Colonic mucosa (tissue), 4 donors: ENCODE data around the gene PKHD1. TPM values are rescaled to one million over a fixed set of nuclear protein-coding genes. Genes with fewer than 3 reads are reported as not detected.

ENCODE experiments used
- DNase-seq: peaks from one replicate; pipeline ENCODE4 v3.0.0-alpha.2; 2020
- H3K27ac ChIP-seq: fragments of 200-600 bp; one replicate; pipeline ENCODE4 v1.8.0; 2021
- H3K27me3 ChIP-seq: fragments of 200-600 bp; one replicate; pipeline ENCODE4 v1.8.0; 2021
- H3K36me3 ChIP-seq: fragments of 200-600 bp; one replicate; pipeline ENCODE4 v1.8.0; 2021
- H3K4me1 ChIP-seq: fragments of 200-600 bp; one replicate; pipeline ENCODE4 v1.8.0; 2021; ENCODE audit warnings: mild to moderate bottlenecking
- H3K4me3 ChIP-seq: fragments of 200-600 bp; one replicate; pipeline ENCODE4 v1.8.0; 2021
- H3K9ac ChIP-seq, 2 donors: one replicate each; pipeline ENCODE4 v1.7.0; 2013; ENCODE audit warnings: control low read depth in 2 of 2, low read depth in 2 of 2, low read length in 2 of 2
- H3K9me3 ChIP-seq: fragments of 200-600 bp; one replicate; pipeline ENCODE4 v1.8.0; 2021
- CTCF ChIP-seq: fragments of 200-600 bp; IDR thresholded peaks from one replicate; pipeline ENCODE4 v1.8.0; 2022; ENCODE audit warnings: antibody characterized with exemption, mild to moderate bottlenecking
- intact Hi-C: fragments of 100-400 bp; cut with DNase I; formaldehyde crosslinking; loops from one replicate; pipeline ENCODE4 v1.14.1; 2022
- total RNA-seq, 2 donors: library from RNA; stranded (reverse); fragmentation: NEBNext Ultra II Directional in 1 of 2; extraction: Animal tissue kit (Norgen Biotek cat#: 25700) in 1 of 2; gene quantifications; one replicate each; pipeline ENCODE4 v1.2.1, GENCODE V29; 2021
- donor health status: healthy.
- donor health status: DM: no; HTN: no; CAD: no.
- donor health status: DM: no; HTN: no; CAD: no.

PKHD1 gene
- total RNA-seq, 2 donors from 2014 or later: 0.08 to 0.10 TPM

- Histone ChIP-seq H3K9me3 (no peaks in the 10 kb centered on the region), H3K27me3 (no peaks in the 10 kb centered on the region), H3K4me3 (no peak overlapping the region), H3K27ac (no peak overlapping the region), H3K4me1 (no peaks in the 10 kb centered on the region), H3K36me3 (no peaks in the 10 kb centered on the region), H3K9ac (no peak overlapping the region)
- intact Hi-C loops: no loop called here
- DNase-seq: peak; percentile 64
- TF ChIP-seq CTCF: no peak
Measured at GRCh38 chr6:52115891-52116604, 28.6 kb upstream of the PKHD1 start.

GRCh38 chr6:52115145-52115741, 27.8 kb upstream of the PKHD1 start:
- no peaks in the 10 kb centered on the region for H3K36me3 ChIP-seq
- no peaks in the 10 kb centered on the region for H3K9me3 ChIP-seq
- H3K27ac ChIP-seq: no peak overlapping the region
- intact Hi-C loops: no loop called here
- H3K27me3 ChIP-seq: no peaks in the 10 kb centered on the region
- DNase-seq: no peak
- H3K9ac ChIP-seq: no peak overlapping the region
- TF ChIP-seq CTCF: no peak
- no peaks in the 10 kb centered on the region for H3K4me1 ChIP-seq
- no peak overlapping the region for H3K4me3 ChIP-seq

- Histone ChIP-seq H3K4me1 (no peaks in the 10 kb centered on the region), H3K9ac (no peak overlapping the region), H3K9me3 (no peaks in the 10 kb centered on the region), H3K36me3 (no peaks in the 10 kb centered on the region), H3K4me3 (no peak overlapping the region), H3K27me3 (no peaks in the 10 kb centered on the region), H3K27ac (no peak overlapping the region)
- intact Hi-C loops: no loop called here
- TF ChIP-seq CTCF: no peak
- DNase-seq: no peak
Measured at GRCh38 chr6:52109171-52109571, 21.8 kb upstream of the PKHD1 start.

- DNase-seq: no peak
- intact Hi-C loops: no loop called here
- H3K27ac ChIP-seq: no peak overlapping the region
- H3K4me3 ChIP-seq: no peak overlapping the region
- no peaks in the 10 kb centered on the region for H3K4me1 ChIP-seq
- no peaks in the 10 kb centered on the region for H3K36me3 ChIP-seq
- no peaks in the 10 kb centered on the region for H3K27me3 ChIP-seq
- H3K9me3 ChIP-seq: no peaks in the 10 kb centered on the region
- no peak for TF ChIP-seq CTCF
- H3K9ac ChIP-seq: no peak overlapping the region
Measured at GRCh38 chr6:52108128-52108527, 20.7 kb upstream of the PKHD1 start.

GRCh38 chr6:52106994-52107393, 19.6 kb upstream of the PKHD1 start:
- no peak for TF ChIP-seq CTCF
- DNase-seq: no peak

More at GRCh38 chr6:52106994-52107393, 19.6 kb upstream of the PKHD1 start:
- Histone ChIP-seq H3K4me1 (no peaks in the 10 kb centered on the region), H3K27ac (no peak overlapping the region), H3K27me3 (no peaks in the 10 kb centered on the region), H3K4me3 (no peak overlapping the region), H3K9me3 (no peaks in the 10 kb centered on the region), H3K9ac (no peak overlapping the region), H3K36me3 (no peaks in the 10 kb centered on the region)
- intact Hi-C loops: no loop called here
